Stomach (tissue), 4 donors: ENCODE data around the gene DEF6.

Experiments used
- EP300 ChIP-seq: sonication (generic); formaldehyde crosslinking; IDR thresholded peaks from one replicate; pipeline ENCODE4 v1.6.1; 2017; ENCODE audit warnings: antibody characterized with exemption
- POLR2A ChIP-seq, 4 donors: fragments of 450-650 bp; IDR thresholded peaks; one replicate each; pipeline ENCODE4 v1.6.1; 2016; ENCODE audit warnings: antibody characterized with exemption in 4 of 4, control low read depth in 2 of 4, mild to moderate bottlenecking in 1 of 4, moderate library complexity in 1 of 4
- TF ChIP-seq, protein P1 (sequence below), 7 experiments: fragments of 450-650 bp in 4 of 7; fragments of 200-600 bp in 3 of 7; sonication (generic) in 3 of 7; IDR thresholded peaks; one replicate each; pipeline ENCODE4 v1.5.1; 2016 to 2019; ENCODE audit warnings: antibody characterized with exemption in 7 of 7, control low read depth in 2 of 7, mild to moderate bottlenecking in 1 of 7

DNA sequence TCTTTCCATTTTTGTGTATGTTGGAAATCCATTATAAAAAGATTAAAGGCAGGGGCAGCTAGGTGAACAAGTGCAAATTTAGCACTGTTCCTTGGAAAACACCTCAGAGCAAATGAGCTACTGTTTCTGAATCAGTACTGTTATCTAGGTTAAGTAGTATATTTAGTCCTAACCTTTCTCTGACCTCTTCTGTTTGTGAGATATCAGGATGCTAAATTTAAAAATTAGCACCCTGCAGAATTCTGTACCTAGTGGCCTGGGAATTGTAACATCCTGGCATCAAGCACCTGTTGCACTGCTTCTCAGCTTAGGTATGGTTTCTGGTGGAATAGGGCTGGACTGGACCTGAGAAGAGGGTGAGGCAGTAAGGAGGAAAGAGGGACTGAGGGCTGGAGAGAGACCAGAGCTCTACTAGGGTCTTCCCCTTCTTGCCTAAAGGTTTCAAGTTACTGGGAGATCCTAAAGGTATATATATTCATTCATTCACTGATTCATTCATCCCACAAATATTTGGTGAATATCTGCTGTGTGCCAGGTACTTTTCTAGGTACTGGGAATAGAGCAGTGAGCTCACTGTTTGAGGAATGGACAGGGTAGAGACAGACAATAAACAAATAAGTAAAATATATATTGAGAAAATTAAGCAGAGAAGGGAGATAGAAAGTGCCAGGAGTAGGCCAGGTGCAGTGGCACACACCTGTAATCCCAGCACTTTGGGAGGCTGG is 32.9 kb upstream of the DEF6 start:
- no peak for TF ChIP-seq EP300
- TF ChIP-seq POLR2A (IDR thresholded peaks at IDR 0.05) = no peak
- TF ChIP-seq, protein P1, sequence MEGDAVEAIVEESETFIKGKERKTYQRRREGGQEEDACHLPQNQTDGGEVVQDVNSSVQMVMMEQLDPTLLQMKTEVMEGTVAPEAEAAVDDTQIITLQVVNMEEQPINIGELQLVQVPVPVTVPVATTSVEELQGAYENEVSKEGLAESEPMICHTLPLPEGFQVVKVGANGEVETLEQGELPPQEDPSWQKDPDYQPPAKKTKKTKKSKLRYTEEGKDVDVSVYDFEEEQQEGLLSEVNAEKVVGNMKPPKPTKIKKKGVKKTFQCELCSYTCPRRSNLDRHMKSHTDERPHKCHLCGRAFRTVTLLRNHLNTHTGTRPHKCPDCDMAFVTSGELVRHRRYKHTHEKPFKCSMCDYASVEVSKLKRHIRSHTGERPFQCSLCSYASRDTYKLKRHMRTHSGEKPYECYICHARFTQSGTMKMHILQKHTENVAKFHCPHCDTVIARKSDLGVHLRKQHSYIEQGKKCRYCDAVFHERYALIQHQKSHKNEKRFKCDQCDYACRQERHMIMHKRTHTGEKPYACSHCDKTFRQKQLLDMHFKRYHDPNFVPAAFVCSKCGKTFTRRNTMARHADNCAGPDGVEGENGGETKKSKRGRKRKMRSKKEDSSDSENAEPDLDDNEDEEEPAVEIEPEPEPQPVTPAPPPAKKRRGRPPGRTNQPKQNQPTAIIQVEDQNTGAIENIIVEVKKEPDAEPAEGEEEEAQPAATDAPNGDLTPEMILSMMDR (IDR thresholded peaks at IDR 0.05) = no peak
